MM.1S (cell line): ENCODE results near the gene MEGF6.

Source experiments
- DNase-seq: peaks from one replicate; pipeline ENCODE4 v3.0.0-alpha.2; 2015
- H2AFZ ChIP-seq: fragments of 300-600 bp; sonication (generic); 2 replicates; pipeline ENCODE4 v1.6.0; 2016; ENCODE audit warnings: antibody characterized with exemption, low read length
- H3F3A ChIP-seq: fragments of 300-600 bp; sonication (generic); 2 replicates; pipeline ENCODE4 v1.6.1; 2016; ENCODE audit warnings: mild to moderate bottlenecking, antibody characterized with exemption, low read length, moderate library complexity, mixed read lengths; ENCODE audit not compliant: insufficient read depth
- H3K27ac ChIP-seq: fragments of 300-600 bp; sonication (generic); 2 replicates; pipeline ENCODE4 v1.5.1; 2016; ENCODE audit warnings: mild to moderate bottlenecking, low read length
- H3K27me3 ChIP-seq: fragments of 300-600 bp; sonication (generic); replicated peaks from 2 replicates; pipeline ENCODE4 v1.6.0; 2016; ENCODE audit warnings: low read length; ENCODE audit not compliant: insufficient read depth
- H3K36me3 ChIP-seq: fragments of 300-600 bp; sonication (generic); replicated peaks from 2 replicates; pipeline ENCODE4 v1.6.1; 2016; ENCODE audit warnings: mild to moderate bottlenecking, low read length, mixed read lengths; ENCODE audit not compliant: insufficient read depth
- H3K4me1 ChIP-seq: fragments of 300-600 bp; sonication (generic); 2 replicates; pipeline ENCODE4 v1.6.1; 2016; ENCODE audit warnings: low read length, mixed read lengths
- H3K4me2 ChIP-seq: fragments of 300-600 bp; sonication (generic); 2 replicates; pipeline ENCODE4 v1.6.0; 2016; ENCODE audit warnings: low read depth, low read length
- H3K4me3 ChIP-seq: fragments of 300-600 bp; sonication (generic); 2 replicates; pipeline ENCODE4 v1.5.1; 2016; ENCODE audit warnings: low read length, mixed read lengths
- H3K79me2 ChIP-seq: fragments of 300-600 bp; sonication (generic); 2 replicates; pipeline ENCODE4 v1.6.1; 2016; ENCODE audit warnings: mixed run types, low read length, mixed read lengths
- H3K9ac ChIP-seq: fragments of 300-600 bp; sonication (generic); 2 replicates; pipeline ENCODE4 v1.6.1; 2016; ENCODE audit warnings: low read length, mixed read lengths
- H3K9me2 ChIP-seq: fragments of 300-600 bp; sonication (generic); replicated peaks from 2 replicates; pipeline ENCODE4 v1.6.1; 2016; ENCODE audit warnings: mild to moderate bottlenecking, low read length, mixed read lengths; ENCODE audit not compliant: insufficient read depth
- H3K9me3 ChIP-seq: fragments of 300-600 bp; sonication (generic); replicated peaks from 2 replicates; pipeline ENCODE4 v1.6.1; 2016; ENCODE audit warnings: mild to moderate bottlenecking, low read length, mixed read lengths; ENCODE audit not compliant: insufficient read depth
- H4K20me1 ChIP-seq: fragments of 300-600 bp; sonication (generic); 2 replicates; pipeline ENCODE4 v1.6.1; 2016; ENCODE audit warnings: mild to moderate bottlenecking, low read length, moderate library complexity, mixed read lengths; ENCODE audit not compliant: insufficient read depth
- EZH2 ChIP-seq: fragments of 300-600 bp; sonication (generic); optimal IDR thresholded peaks from 2 replicates; pipeline ENCODE3; 2017; ENCODE audit warnings: low read depth, mild to moderate bottlenecking, antibody characterized with exemption, low read length, mixed read lengths
- EZH2phosphoT487 ChIP-seq: fragments of 300-600 bp; sonication (generic); IDR thresholded peaks from 2 replicates; pipeline ENCODE4 v1.6.1; 2018; ENCODE audit warnings: antibody characterized with exemption, low read length
- TF ChIP-seq, protein P1 (sequence below): fragments of 300-600 bp; sonication (generic); IDR thresholded peaks from 2 replicates; pipeline ENCODE4 v1.5.1; 2016; ENCODE audit warnings: antibody characterized with exemption, low read length, mixed read lengths

MEGF6 gene

DNA sequence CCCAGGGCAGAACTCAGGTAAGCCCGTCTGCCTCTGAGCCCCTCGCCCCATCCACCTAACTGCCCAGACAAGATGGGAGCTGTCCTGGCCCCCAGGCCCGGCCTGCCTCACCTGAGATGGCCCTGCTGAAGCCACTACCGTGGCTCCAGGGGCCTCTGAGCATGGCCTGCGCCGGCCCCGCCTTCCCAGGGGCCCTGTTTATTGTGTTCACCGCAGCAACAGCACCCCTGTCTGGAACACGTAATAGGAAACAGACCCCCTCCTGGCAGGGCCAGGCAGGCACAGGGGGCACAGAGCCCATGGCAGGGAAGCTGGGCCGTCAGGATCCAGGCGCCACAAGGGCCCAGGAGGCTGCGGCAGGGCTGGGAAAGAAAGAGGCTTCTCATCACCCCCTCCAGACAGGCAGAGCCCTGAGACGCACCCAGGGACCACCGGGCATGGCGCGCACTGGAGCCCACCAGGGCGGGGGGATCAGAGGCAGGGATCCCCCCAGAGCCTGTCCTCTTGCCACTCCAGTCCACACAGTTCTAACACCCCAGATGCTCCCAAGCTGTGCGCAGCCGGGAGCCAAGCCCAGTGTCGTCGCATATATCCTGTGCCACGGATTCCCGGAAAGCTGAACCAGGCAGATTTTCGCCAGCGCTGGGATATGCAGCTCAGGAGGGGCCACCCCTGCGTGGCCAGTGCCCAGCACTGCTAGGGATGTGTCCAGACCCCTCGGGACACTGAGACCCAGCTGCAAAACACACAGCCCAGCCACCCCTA, 94.2 kb downstream of the MEGF6 start:
- Histone ChIP-seq H3K9ac (no peak overlapping the region), H3K79me2 (no peaks in the 10 kb centered on the region), H3K4me2 (no peak overlapping the region), H4K20me1 (no peaks in the 10 kb centered on the region), H3K36me3 (no peaks in the 10 kb centered on the region), H3K4me1 (no peaks in the 10 kb centered on the region), H3K9me2 (no peaks in the 10 kb centered on the region), H3K4me3 (no peak overlapping the region), H3F3A (no peaks in the 10 kb centered on the region), H3K9me3 (no peaks in the 10 kb centered on the region), H2AFZ (no peak overlapping the region), H3K27ac (no peak overlapping the region), H3K27me3 (peaks cover 91% of the 10 kb centered on the region)
- TF ChIP-seq EZH2phosphoT487 = no peak
- TF ChIP-seq, protein P1, sequence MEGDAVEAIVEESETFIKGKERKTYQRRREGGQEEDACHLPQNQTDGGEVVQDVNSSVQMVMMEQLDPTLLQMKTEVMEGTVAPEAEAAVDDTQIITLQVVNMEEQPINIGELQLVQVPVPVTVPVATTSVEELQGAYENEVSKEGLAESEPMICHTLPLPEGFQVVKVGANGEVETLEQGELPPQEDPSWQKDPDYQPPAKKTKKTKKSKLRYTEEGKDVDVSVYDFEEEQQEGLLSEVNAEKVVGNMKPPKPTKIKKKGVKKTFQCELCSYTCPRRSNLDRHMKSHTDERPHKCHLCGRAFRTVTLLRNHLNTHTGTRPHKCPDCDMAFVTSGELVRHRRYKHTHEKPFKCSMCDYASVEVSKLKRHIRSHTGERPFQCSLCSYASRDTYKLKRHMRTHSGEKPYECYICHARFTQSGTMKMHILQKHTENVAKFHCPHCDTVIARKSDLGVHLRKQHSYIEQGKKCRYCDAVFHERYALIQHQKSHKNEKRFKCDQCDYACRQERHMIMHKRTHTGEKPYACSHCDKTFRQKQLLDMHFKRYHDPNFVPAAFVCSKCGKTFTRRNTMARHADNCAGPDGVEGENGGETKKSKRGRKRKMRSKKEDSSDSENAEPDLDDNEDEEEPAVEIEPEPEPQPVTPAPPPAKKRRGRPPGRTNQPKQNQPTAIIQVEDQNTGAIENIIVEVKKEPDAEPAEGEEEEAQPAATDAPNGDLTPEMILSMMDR = no peak
- no peak for DNase-seq

DNA sequence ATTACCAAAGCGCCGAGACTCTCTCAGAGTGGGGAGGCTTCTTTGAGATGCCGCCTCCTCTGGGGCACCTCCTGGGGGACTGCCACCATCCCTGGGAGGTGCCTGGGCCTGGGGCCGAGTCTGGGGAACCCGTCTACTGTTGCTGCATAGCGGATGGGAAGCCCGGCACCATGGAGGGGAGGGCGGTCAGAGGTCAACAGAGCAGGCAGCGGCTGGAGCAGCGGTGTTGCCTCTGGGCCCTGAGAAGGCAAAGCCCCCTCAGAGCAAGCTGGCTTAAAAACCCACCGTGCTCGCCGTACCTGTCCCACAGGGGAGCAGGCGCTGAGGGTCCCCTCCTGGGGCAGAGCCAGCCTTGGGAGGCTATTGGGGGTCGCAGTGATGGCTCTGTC, 94.8 kb downstream of the MEGF6 start:
- H3K4me2 ChIP-seq = no peak overlapping the region

DNA sequence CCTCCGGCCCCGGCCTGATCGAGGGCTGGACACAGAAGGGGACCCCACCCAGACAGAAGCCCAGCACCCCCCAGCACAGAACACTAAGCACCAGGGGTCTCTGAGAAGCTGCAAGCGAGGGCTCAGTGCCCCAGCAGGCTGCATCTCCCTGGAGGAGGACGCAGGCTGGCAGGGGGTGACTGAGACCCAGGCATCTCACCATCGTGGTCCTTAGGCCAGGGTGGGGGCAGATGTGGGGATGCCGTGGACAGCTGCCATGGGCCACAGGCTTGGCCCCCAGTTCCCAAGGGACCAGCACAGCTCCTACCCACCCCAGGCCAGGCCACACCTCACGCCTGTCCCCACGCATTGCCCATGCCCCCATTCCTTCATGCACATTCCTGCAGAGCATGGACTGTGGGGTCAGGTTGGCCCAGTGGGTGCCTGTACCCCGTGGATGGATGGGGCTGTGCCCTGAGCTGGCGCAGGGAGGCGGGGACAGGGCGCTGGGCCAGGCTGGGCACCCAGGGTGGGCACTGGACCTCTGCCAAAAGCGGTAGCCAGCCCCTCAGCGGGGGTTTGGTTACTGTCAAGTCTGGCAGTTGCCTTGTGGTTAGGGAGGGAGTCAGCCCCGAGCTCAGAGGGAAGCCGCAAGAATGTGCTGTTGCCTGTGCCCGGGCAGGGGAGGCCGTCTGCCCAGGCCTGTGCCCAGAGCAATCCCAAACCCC, 95.4 kb downstream of the MEGF6 start:
- TF ChIP-seq EZH2 (no peak), EZH2phosphoT487 (no peak)
- TF ChIP-seq, protein P1 = no peak
- no peaks in the 10 kb centered on the region for H4K20me1 ChIP-seq
- no peaks in the 10 kb centered on the region for H3K79me2 ChIP-seq
- H3K9ac ChIP-seq = no peak overlapping the region
- H3K4me2 ChIP-seq = no peak overlapping the region
- H3K27ac ChIP-seq = no peak overlapping the region
- DNase-seq = no peak
- H3K36me3 ChIP-seq = no peaks in the 10 kb centered on the region
- no peak overlapping the region for H2AFZ ChIP-seq
- no peaks in the 10 kb centered on the region for H3K4me1 ChIP-seq
- H3K27me3 ChIP-seq = peaks cover 91% of the 10 kb centered on the region
- H3K4me3 ChIP-seq = no peak overlapping the region
- H3K9me2 ChIP-seq = no peaks in the 10 kb centered on the region
- no peaks in the 10 kb centered on the region for H3K9me3 ChIP-seq
- H3F3A ChIP-seq = no peaks in the 10 kb centered on the region

More for the DNA sequence above, 94.8 kb downstream of the MEGF6 start:
- H3K79me2 ChIP-seq = no peaks in the 10 kb centered on the region
- DNase-seq = no peak
- TF ChIP-seq EZH2 (no peak), EZH2phosphoT487 (no peak)
- TF ChIP-seq, protein P1 = no peak
- no peak overlapping the region for H2AFZ ChIP-seq
- no peaks in the 10 kb centered on the region for H3K36me3 ChIP-seq
- H3K27me3 ChIP-seq = peaks cover 91% of the 10 kb centered on the region
- H3K27ac ChIP-seq = no peak overlapping the region
- H3K9me3 ChIP-seq = no peaks in the 10 kb centered on the region
- H3K9ac ChIP-seq = no peak overlapping the region
- no peak overlapping the region for H3K4me3 ChIP-seq
- H4K20me1 ChIP-seq = no peaks in the 10 kb centered on the region
- no peaks in the 10 kb centered on the region for H3K9me2 ChIP-seq
- no peaks in the 10 kb centered on the region for H3F3A ChIP-seq
- H3K4me1 ChIP-seq = no peaks in the 10 kb centered on the region
